Brain pericyte (primary cell): ENCODE measurements around the gene KSR2.
"Not testable (repeated sequence)": the region's sequence is repeated elsewhere in the genome, so short reads cannot be mapped to it uniquely, and the experiment has no call there.

ENCODE experiments used
- DNase-seq: peaks from one replicate; pipeline ENCODE4 v3.0.0-alpha.2; 2012; ENCODE audit warnings: low read depth, low spot score

The KSR2 gene

GRCh38 chr12:117892441-117892840 is 76.3 kb downstream of the KSR2 start:
- DNase-seq, result no peak

GRCh38 chr12:117891265-117891664 is 77.5 kb downstream of the KSR2 start:
- DNase-seq, result not testable (repeated sequence)

GRCh38 chr12:117890644-117891043 is 78.1 kb downstream of the KSR2 start:
- DNase-seq, result no peak

- no peak for DNase-seq
These were observed 78.7 kb downstream of the KSR2 start for GRCh38 chr12:117890137-117890536.

- DNase-seq, result no peak
These were observed 79.7 kb downstream of the KSR2 start for GRCh38 chr12:117889098-117889497.

- no peak for DNase-seq
These were observed 83.6 kb downstream of the KSR2 start for GRCh38 chr12:117885211-117885610.

GRCh38 chr12:117884161-117884560 is 84.6 kb downstream of the KSR2 start:
- no peak for DNase-seq

- DNase-seq, result no peak
These were observed 86.1 kb downstream of the KSR2 start for GRCh38 chr12:117882603-117883184.

GRCh38 chr12:117882181-117882580 is 86.6 kb downstream of the KSR2 start:
- DNase-seq, result no peak

- no peak for DNase-seq
These were observed 87.3 kb downstream of the KSR2 start for GRCh38 chr12:117881517-117881916.

- no peak for DNase-seq
These were observed 90.2 kb downstream of the KSR2 start for GRCh38 chr12:117878605-117879004.

GRCh38 chr12:117876436-117876816 is 92.4 kb downstream of the KSR2 start:
- DNase-seq, result no peak

- no peak for DNase-seq
These were observed 92.9 kb downstream of the KSR2 start for GRCh38 chr12:117875744-117876435.

- no peak for DNase-seq
These were observed 93.9 kb downstream of the KSR2 start for GRCh38 chr12:117874842-117875434.

- DNase-seq, result not testable (repeated sequence)
These were observed 94.6 kb downstream of the KSR2 start for GRCh38 chr12:117874198-117874597.

- no peak for DNase-seq
These were observed 96.1 kb downstream of the KSR2 start for GRCh38 chr12:117872546-117873169.

GRCh38 chr12:117869551-117869950 is 99.2 kb downstream of the KSR2 start:
- no peak for DNase-seq

- DNase-seq, result no peak
These were observed 101.4 kb downstream of the KSR2 start for GRCh38 chr12:117867348-117867747.

GRCh38 chr12:117865505-117865904 is 103.3 kb downstream of the KSR2 start:
- DNase-seq, result no peak

- DNase-seq, result no peak
These were observed 105.6 kb downstream of the KSR2 start for GRCh38 chr12:117863002-117863709.

GRCh38 chr12:117861691-117862090 is 107.1 kb downstream of the KSR2 start:
- DNase-seq, result no peak

- DNase-seq, result not testable (repeated sequence)
These were observed 108.0 kb downstream of the KSR2 start for GRCh38 chr12:117860787-117861290.
